Ishikawa (cell line): Measurements from ENCODE around the gene KLHL6.

ENCODE experiments used
- CEBPB ChIP-seq: IDR thresholded peaks from 2 replicates; pipeline ENCODE4 v1.6.1; 2012
- CREB1 ChIP-seq: IDR thresholded peaks from 2 replicates; pipeline ENCODE4 v1.6.1; 2012; ENCODE audit warnings: low read depth
- EGR1 ChIP-seq: IDR thresholded peaks from 2 replicates; pipeline ENCODE4 v1.6.1; 2012
- EP300 ChIP-seq: IDR thresholded peaks from 2 replicates; pipeline ENCODE4 v1.6.1; 2012; ENCODE audit warnings: borderline replicate concordance
- FOXM1 ChIP-seq: IDR thresholded peaks from 2 replicates; pipeline ENCODE4 v1.6.1; 2012; ENCODE audit warnings: low read depth, borderline replicate concordance
- MAX ChIP-seq: IDR thresholded peaks from 2 replicates; pipeline ENCODE4 v1.6.1; 2012
- NFIC ChIP-seq: IDR thresholded peaks from 2 replicates; pipeline ENCODE4 v1.6.1; 2012
- RAD21 ChIP-seq: IDR thresholded peaks from 2 replicates; pipeline ENCODE4 v1.6.1; 2012; ENCODE audit warnings: low read depth
- REST ChIP-seq: IDR thresholded peaks from 2 replicates; pipeline ENCODE4 v1.6.1; 2012; ENCODE audit warnings: low read depth, mild to moderate bottlenecking
- TAF1 ChIP-seq: IDR thresholded peaks from 2 replicates; pipeline ENCODE4 v1.6.1; 2012; ENCODE audit warnings: low read depth, mild to moderate bottlenecking
- TCF12 ChIP-seq: IDR thresholded peaks from 2 replicates; pipeline ENCODE4 v1.6.1; 2012; ENCODE audit warnings: low read depth
- TEAD4 ChIP-seq: IDR thresholded peaks from 2 replicates; pipeline ENCODE4 v1.6.1; 2012
- USF1 ChIP-seq: IDR thresholded peaks from 2 replicates; pipeline ENCODE4 v1.6.1; 2012
- YY1 ChIP-seq: IDR thresholded peaks from 2 replicates; pipeline ENCODE4 v1.6.1; 2012; ENCODE audit warnings: low read depth
- ZBTB7A ChIP-seq: IDR thresholded peaks from 2 replicates; pipeline ENCODE4 v1.6.1; 2012; ENCODE audit warnings: low read depth

The KLHL6 gene

DNA sequence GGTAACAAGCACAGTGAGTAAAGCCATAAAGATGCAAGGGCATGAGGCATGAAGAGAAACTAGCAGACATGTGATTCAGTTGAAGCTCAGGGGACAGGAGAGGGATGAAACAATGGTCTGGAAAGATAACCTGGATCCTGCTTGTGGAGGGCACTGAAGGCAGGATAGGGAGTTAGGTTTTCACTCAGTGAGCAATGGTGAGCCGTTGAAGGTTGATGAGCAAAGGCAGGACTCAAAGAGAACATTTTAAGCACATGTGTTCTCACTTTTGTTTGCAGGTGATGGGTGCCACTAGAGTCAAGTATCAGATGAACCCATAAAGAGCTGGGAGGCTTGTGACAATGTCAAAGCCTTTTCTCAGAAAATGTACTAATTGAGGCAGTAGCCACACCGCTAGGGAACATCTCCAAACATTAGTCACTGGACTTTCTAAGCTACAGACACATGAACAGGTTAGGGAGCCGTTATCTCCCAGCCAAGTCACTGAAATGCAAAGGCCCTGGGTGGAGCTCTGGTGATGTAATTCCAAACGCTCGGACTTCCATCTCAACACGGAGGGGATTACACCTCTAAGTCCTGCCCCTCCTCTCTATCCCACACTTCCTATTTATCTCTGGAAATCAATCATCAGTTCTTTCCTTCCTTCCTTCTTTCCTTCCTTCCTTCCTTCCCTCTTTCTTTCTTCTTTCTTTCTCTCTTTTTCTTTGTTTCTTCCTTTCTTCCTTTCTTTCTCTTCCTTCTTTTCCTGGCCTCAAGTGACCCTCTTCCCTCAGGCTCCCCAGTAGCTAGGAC lies 22.7 kb downstream of the KLHL6 start:
- no peak for TF ChIP-seq RAD21

DNA sequence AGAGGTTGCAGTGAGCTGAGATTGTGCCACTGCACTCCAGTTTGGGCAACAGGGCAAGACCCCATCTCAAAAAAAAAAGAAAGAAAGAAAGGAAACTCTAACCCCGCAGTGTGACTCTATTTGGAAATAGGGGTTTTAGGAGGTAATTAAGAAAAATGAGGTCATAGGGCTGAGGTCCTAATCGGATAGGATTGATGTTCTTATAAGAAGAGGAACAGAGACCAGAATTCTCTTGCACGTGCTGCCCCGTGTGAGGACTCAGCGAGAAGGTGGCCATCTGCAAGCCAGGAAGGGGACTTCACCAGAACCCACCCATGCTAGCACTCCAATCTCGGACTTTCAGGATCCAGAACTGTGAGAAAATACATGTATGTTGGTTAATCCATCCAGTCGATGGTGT lies 25.8 kb downstream of the KLHL6 start:
- no peak for TF ChIP-seq EGR1

GRCh38 chr3:183529185-183529584 lies 26.3 kb downstream of the KLHL6 start:
- TF ChIP-seq MAX (no peak), EP300 (no peak), RAD21 (no peak), CREB1 (no peak), USF1 (no peak), TEAD4 (no peak), NFIC (no peak), EGR1 (no peak), FOXM1 (no peak), CEBPB (no peak), REST (no peak), YY1 (no peak)

- TF ChIP-seq REST (no peak), USF1 (no peak), TCF12 (no peak), TAF1 (no peak), EP300 (no peak), NFIC (no peak), CEBPB (no peak), RAD21 (no peak), EGR1 (no peak), YY1 (no peak), FOXM1 (no peak), ZBTB7A (no peak), MAX (no peak), TEAD4 (no peak), CREB1 (no peak)
Observed at GRCh38 chr3:183527428-183528379, 27.8 kb downstream of the KLHL6 start.

DNA sequence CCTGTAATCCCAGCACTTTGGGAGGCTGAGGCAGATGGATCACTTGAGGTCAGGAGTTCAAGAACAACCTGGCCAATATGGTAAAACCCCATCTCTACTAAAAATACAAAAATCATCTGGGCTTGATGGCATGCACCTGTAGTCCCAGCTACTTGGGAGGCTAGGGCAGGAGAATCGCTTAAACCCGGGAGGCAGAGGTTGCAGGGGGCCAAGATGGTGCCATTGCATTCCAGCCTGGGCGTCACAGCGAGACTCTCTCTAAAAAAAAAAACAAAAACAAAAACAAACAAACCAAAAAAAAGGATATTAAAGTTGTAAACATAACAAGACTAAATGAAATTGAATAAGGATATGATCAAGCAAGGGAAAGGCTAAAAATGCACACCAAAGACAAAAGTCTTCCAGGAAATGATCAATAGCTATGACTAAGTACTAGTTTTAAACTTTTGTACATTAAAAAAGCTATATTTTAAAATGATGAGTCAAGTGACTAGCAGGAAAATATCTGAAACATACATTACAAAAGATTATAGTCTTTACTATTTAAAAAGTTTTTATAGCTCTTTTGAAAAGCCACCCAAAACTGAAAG lies 28.6 kb downstream of the KLHL6 start:
- TF ChIP-seq TCF12 (no peak), EP300 (no peak), REST (no peak), RAD21 (no peak), NFIC (no peak), TAF1 (no peak), ZBTB7A (no peak), YY1 (no peak), TEAD4 (no peak), MAX (no peak), FOXM1 (no peak), EGR1 (no peak), USF1 (no peak), CEBPB (no peak), CREB1 (no peak)
